K562 (cell line): Measurements from ENCODE around the gene ANXA4. TPM values are rescaled to one million over a fixed set of nuclear protein-coding genes. Genes with fewer than 3 reads are reported as not detected.
"Not testable (repeated sequence)": the region's sequence is repeated elsewhere in the genome, so short reads cannot be mapped to it uniquely, and the experiment has no call there.

Experiments
- ATAC-seq: fragments of 200-7000 bp; cut with Tn5 transposase; 3 replicates; pipeline ENCODE4 v1.9.1; 2020; ENCODE audit warnings: moderate library complexity
- BruUV-seq: library from RNA; stranded (reverse); fragments of 400-500 nt; replicated peaks from 2 replicates; lab custom pipeline; 2021; lab: Mats Ljungman, UMichigan
- CTCF ChIA-PET: fragments of 300-600 bp; formaldehyde crosslinking; extraction: SDS; loops from one replicate; lab custom pipeline; 2021; ENCODE audit warnings: low intra/inter-chr PET ratio; lab: Yijun Ruan, JAX
- POLR2A ChIA-PET: fragments of 300-600, 350-650 bp; sonication (Branson Sonifier 250); formaldehyde crosslinking; extraction: SDS; loops from one replicate; lab custom pipeline; 2021; ENCODE audit warnings: antibody characterized with exemption, inconsistent platforms; lab: Yijun Ruan, JAX
- DNase-seq, 4 experiments: peaks; one replicate each; pipeline versions ENCODE4 v3.0.0 to v3.0.0-alpha.2; 2011 to 2018; ENCODE audit warnings: low spot score in 3 of 4, mixed read lengths in 3 of 4; ENCODE audit errors: extremely low read depth in 1 of 4
- FAIRE-seq: peaks from 2 replicates; lab custom pipeline; 2011; peaks lifted over from hg19 to GRCh38; lab: Jason Lieb, UNC
- H2AFZ ChIP-seq: 2 replicates; pipeline ENCODE4 v1.6.0; 2011; ENCODE audit warnings: low read depth, low read length, control low read depth, inconsistent platforms
- H3K27ac ChIP-seq: fragments of 200-600 bp; 3 replicates; pipeline ENCODE4 v1.8.0; 2011; ENCODE audit warnings: low read depth, mild to moderate bottlenecking, control low read depth, inconsistent platforms, low read length, moderate library complexity, mixed read lengths; ENCODE audit errors: extremely low read depth
- H3K27me3 ChIP-seq, 2 experiments: fragments of 300-600 bp in 1 of 2; 2 replicates in 1 of 2; 3 replicates in 1 of 2; pipeline versions ENCODE4 v1.6.0 to v1.8.0; 2011; ENCODE audit warnings: inconsistent platforms in 2 of 2, low read length in 2 of 2, mild to moderate bottlenecking in 1 of 2, mixed read lengths in 1 of 2, moderate library complexity in 1 of 2; ENCODE audit not compliant: control insufficient read depth in 2 of 2, insufficient read depth in 2 of 2
- H3K36me3 ChIP-seq: fragments of 300-600 bp; 3 replicates; pipeline ENCODE4 v1.8.0; 2011; ENCODE audit warnings: mild to moderate bottlenecking, low read length, inconsistent platforms; ENCODE audit not compliant: control insufficient read depth, insufficient read depth
- H3K4me1 ChIP-seq, 2 experiments: fragments of 200-600 bp in 1 of 2; replicated peaks in 1 of 2; 2 replicates in 1 of 2; 3 replicates in 1 of 2; pipeline versions ENCODE4 v1.5.1 to v1.8.0; 2011; ENCODE audit warnings: inconsistent platforms in 2 of 2, low read length in 2 of 2, mild to moderate bottlenecking in 1 of 2, mixed read lengths in 1 of 2, moderate library complexity in 1 of 2; ENCODE audit not compliant: control insufficient read depth in 2 of 2, insufficient read depth in 2 of 2
- H3K4me2 ChIP-seq: 2 replicates; pipeline ENCODE4 v1.6.1; 2011; ENCODE audit warnings: low read length, control low read depth, inconsistent platforms, mixed read lengths; ENCODE audit not compliant: insufficient read depth
- H3K4me3 ChIP-seq: fragments of 200-600 bp; sonication (generic), shearing (Covaris generic); 2 replicates; pipeline ENCODE4 v1.5.1; 2016; ENCODE audit warnings: control low read depth, inconsistent platforms
- H3K79me2 ChIP-seq: fragments of 200-600 bp; 3 replicates; pipeline ENCODE4 v1.8.0; 2011; ENCODE audit warnings: low read length, inconsistent platforms; ENCODE audit not compliant: control insufficient read depth, insufficient read depth
- H3K9ac ChIP-seq, 2 experiments: 2 replicates each; pipeline versions ENCODE4 v1.6.0 to v1.6.1; 2011; ENCODE audit warnings: low read depth in 2 of 2, low read length in 2 of 2, control low read depth in 1 of 2, inconsistent platforms in 1 of 2, mild to moderate bottlenecking in 1 of 2, mixed read lengths in 1 of 2; ENCODE audit not compliant: insufficient read depth in 1 of 2
- H3K9me1 ChIP-seq: one replicate; pipeline ENCODE4 v1.6.0; 2011; ENCODE audit warnings: inconsistent platforms, mild to moderate bottlenecking, low read length, moderate library complexity; ENCODE audit not compliant: control insufficient read depth, insufficient read depth
- H3K9me3 ChIP-seq: replicated peaks from 2 replicates; pipeline ENCODE4 v1.5.1; 2011; ENCODE audit warnings: low read depth, low read length, inconsistent platforms; ENCODE audit not compliant: control insufficient read depth, insufficient read depth
- H4K20me1 ChIP-seq: replicated peaks from 2 replicates; pipeline ENCODE4 v1.6.1; 2011; ENCODE audit warnings: low read length, inconsistent platforms, mixed read lengths; ENCODE audit not compliant: control insufficient read depth, insufficient read depth
- ARHGAP35 ChIP-seq: fragments of 450-650 bp; IDR thresholded peaks from 2 replicates; pipeline ENCODE4 v1.6.1; 2018; ENCODE audit not compliant: partially characterized antibody
- DIDO1 ChIP-seq: fragments of 450-650 bp; IDR thresholded peaks from 2 replicates; pipeline ENCODE4 v1.6.1; 2016; ENCODE audit warnings: low read depth, missing biosample characterization, missing genetic modification characterization
- FOXJ3 ChIP-seq: sonication (generic); formaldehyde crosslinking; IDR thresholded peaks from 2 replicates; pipeline ENCODE4 v1.4.0; 2020; ENCODE audit warnings: mild to moderate bottlenecking, missing genetic modification reagents
- IRF2 ChIP-seq: sonication (generic); formaldehyde crosslinking; IDR thresholded peaks from 2 replicates; pipeline ENCODE4 v1.8.1; 2022; ENCODE audit warnings: mild to moderate bottlenecking, missing genetic modification reagents
- SMAD1 ChIP-seq: fragments of 150-350 bp; IDR thresholded peaks from 2 replicates; pipeline ENCODE4 v1.6.1; 2014; ENCODE audit warnings: low read length, low read depth; ENCODE audit not compliant: partially characterized antibody
- STAT5B ChIP-seq: fragments of 250-450 bp; sonication (Bioruptor Pico); IDR thresholded peaks from 2 replicates; pipeline ENCODE4 v1.8.0; 2021; ENCODE audit warnings: mild to moderate bottlenecking, inconsistent platforms
- UBTF ChIP-seq, 2 experiments: IDR thresholded peaks; 2 replicates each; pipeline ENCODE4 v1.6.1; 2012; ENCODE audit warnings: improper control_type of control experiment in 2 of 2, low read depth in 2 of 2, low read length in 2 of 2, borderline replicate concordance in 1 of 2
- ZFPM2 ChIP-seq: fragments of 250-450 bp; sonication (Bioruptor Pico); IDR thresholded peaks from 2 replicates; pipeline ENCODE4 v1.5.1; 2022; ENCODE audit warnings: mild to moderate bottlenecking
- ZNF316 ChIP-seq: fragments of 450-650 bp; IDR thresholded peaks from 2 replicates; pipeline ENCODE4 v1.6.1; 2016
- WGBS: fragments of 100-300 bp; shearing (Covaris generic); methylation state at CpG from one replicate; pipeline ENCODE4 v1.1.6; 2016; ENCODE audit warnings: low coverage, mixed read lengths; ENCODE audit not compliant: insufficient coverage; ENCODE audit errors: missing lambda C conversion rate; 5-methylcytosine and 5-hydroxymethylcytosine counted together
- in situ Hi-C: fragments of 300-500 bp; cut with MboI; formaldehyde crosslinking; loops from 4 replicates; pipeline ENCODE4 v1.15.0; 2018; ENCODE audit warnings: inconsistent platforms, mixed read lengths
- intact Hi-C: fragments of 100-400 bp; cut with micrococcal nuclease; formaldehyde crosslinking; loops from 2 replicates; pipeline ENCODE4 v1.14.2; 2022
- polyA plus RNA-seq, 8 experiments: library from polyadenylated mRNA; depleted of rRNA in 4 of 8; stranded (reverse) in 5 of 8; unstranded in 3 of 8; fragments of >200 nt; fragmentation: Nextera tagmentation in 2 of 8; fragmentation: Illumina TruSeq in 1 of 8; extraction: Ambion mirVana in 2 of 8; extraction: Trizol in 1 of 8; gene quantifications; 2 replicates each; pipeline versions ENCODE4 v1.2.1 to v1.2.3, GENCODE V29; 2011 to 2014; ENCODE audit warnings: inconsistent platforms in 1 of 8, missing spikeins in 1 of 8
- total RNA-seq, 7 experiments: library from RNA; depleted of rRNA in 6 of 7; stranded (reverse); fragments of >200 nt in 6 of 7; fragmentation: Illumina TruSeq in 2 of 7; extraction: Trizol in 2 of 7; gene quantifications; 2 replicates each; pipeline versions ENCODE4 v1.2.1 to v1.2.3, GENCODE V29; 2011 to 2021; ENCODE audit warnings: low replicate concordance in 1 of 7

Gene ANXA4
- total and polyA plus RNA-seq, 9 of the 15 experiments (the other 6 are each of a cell fraction or from before 2014, with no cell fraction given): 3.4 to 13.6 (median 11.6) TPM

GRCh38 chr2:69762025-69762424 lies 20.1 kb downstream of the ANXA4 start (continued):
- TF ChIP-seq DIDO1 (tag): no peak
- TF ChIP-seq SMAD1: no peak
- no peak for TF ChIP-seq STAT5B (CRISPR knock-in tag)

GRCh38 chr2:69762513-69763494 lies 20.9 kb downstream of the ANXA4 start:
- Histone ChIP-seq H4K20me1 (no peaks in the 10 kb centered on the region), H3K4me3 (no peak overlapping the region), H3K79me2 (no peaks in the 10 kb centered on the region), H2AFZ (no peak overlapping the region), H3K36me3 (no peaks in the 10 kb centered on the region), H3K27ac (no peak overlapping the region), H3K4me1 (peaks cover 0 to 7% of the 10 kb centered on the region in 2 experiments; a peak in 3 of 5 replicates), H3K9me1 (no peaks in the 10 kb centered on the region), H3K9ac (no peak overlapping the region), H3K4me2 (no peak overlapping the region), H3K27me3 (no peaks in the 10 kb centered on the region), H3K9me3 (no peaks in the 10 kb centered on the region)
- in situ Hi-C loops (no loop called here), intact Hi-C loops (no loop called here)
- CTCF ChIA-PET: no interaction called here
- 77% methylated on average over 14 of the region's 14 CpGs for WGBS
- DNase-seq (no peak), ATAC-seq (no peak; the same call in 2 of the 3 replicates), FAIRE-seq (no peak)
- TF ChIP-seq IRF2 (CRISPR knock-in tag) (no peak), UBTF (IDR thresholded peaks at IDR 0.05; ENCODE audit: borderline replicate concordance in 1 of 2, low read depth in 2 of 2, low read length in 2 of 2) (no peak), FOXJ3 (CRISPR knock-in tag) (no peak), ARHGAP35 (no peak), ZNF316 (no peak), ZFPM2 (CRISPR knock-in tag) (no peak)
- BruUV-seq: no TSS peak
- POLR2A ChIA-PET: interaction anchor here (0.8 to 0.9 kb wide), 5 partner anchors 9 to 27 kb away, joined by 3 to 6 read pairs (median 3); no protein-coding TSS in a partner anchor

- DNase-seq, intact Hi-C loops, ATAC-seq, FAIRE-seq, H4K20me1 ChIP-seq, H3K9me3 ChIP-seq, POLR2A ChIA-PET, H2AFZ ChIP-seq, BruUV-seq, H3K36me3 ChIP-seq, H3K4me1 ChIP-seq, H3K9ac ChIP-seq, in situ Hi-C loops, CTCF ChIA-PET, H3K27ac ChIP-seq, H3K9me1 ChIP-seq, H3K4me3 ChIP-seq, H3K4me2 ChIP-seq, H3K27me3 ChIP-seq, H3K79me2 ChIP-seq: not testable (repeated sequence)
- 53% methylated on average over 6 of the region's 7 CpGs for WGBS
Observed at GRCh38 chr2:69763831-69764230, 21.9 kb downstream of the ANXA4 start.
